Mesenteric fat pad (tissue), 1 donor: ENCODE measurements around the gene FNDC8. TPM values are rescaled to one million over a fixed set of nuclear protein-coding genes. Genes with fewer than 3 reads are reported as not detected.
"Not testable (repeated sequence)": the region's sequence is repeated elsewhere in the genome, so short reads cannot be mapped to it uniquely, and the experiment has no call there.

Source experiments
- DNase-seq: peaks from one replicate; pipeline ENCODE4 v3.0.0-alpha.2; 2020; ENCODE audit warnings: low spot score
- long read RNA-seq: library from polyadenylated mRNA; unstranded; transcript quantifications from one replicate; pipeline ENCODE4 v2.0.0, GENCODE V29; 2020
- total RNA-seq: library from RNA; stranded (reverse); fragmentation: NEBNext Ultra II Directional; extraction: Animal tissue kit (Norgen Biotek cat#: 25700); gene quantifications from one replicate; pipeline ENCODE4 v1.2.1, GENCODE V29; 2021
- donor health status: DM: yes; HTN: yes; CAD: no.

FNDC8 gene
- not detected for total RNA-seq
- long read RNA-seq, result 0 reads

- DNase-seq, result no peak
Observed at GRCh38 chr17:35121315-35121714, at the start of gene FNDC8. Gene FNDC8, plus strand, starts transcription at chr17:35121615. Its CDS starts 79 bp downstream, at chr17:35121694.

GRCh38 chr17:35073183-35073790, 48.1 kb upstream of the FNDC8 start:
- DNase-seq, result no peak

GRCh38 chr17:35073991-35074627, 47.3 kb upstream of the FNDC8 start:
- DNase-seq, result no peak

GRCh38 chr17:35074711-35075707, 46.4 kb upstream of the FNDC8 start:
- no peak for DNase-seq

GRCh38 chr17:35076874-35077273, 44.5 kb upstream of the FNDC8 start:
- no peak for DNase-seq

GRCh38 chr17:35079547-35080423, 41.6 kb upstream of the FNDC8 start:
- no peak for DNase-seq

GRCh38 chr17:35080536-35080935, 40.9 kb upstream of the FNDC8 start:
- DNase-seq, result no peak

GRCh38 chr17:35081638-35082037, 39.8 kb upstream of the FNDC8 start:
- DNase-seq, result no peak

- DNase-seq, result no peak
Observed at GRCh38 chr17:35082073-35082657, 39.2 kb upstream of the FNDC8 start.

GRCh38 chr17:35083071-35083470, 38.3 kb upstream of the FNDC8 start:
- DNase-seq, result no peak

GRCh38 chr17:35084987-35085386, 36.4 kb upstream of the FNDC8 start:
- no peak for DNase-seq

GRCh38 chr17:35086164-35086563, 35.3 kb upstream of the FNDC8 start:
- DNase-seq, result no peak

GRCh38 chr17:35086931-35087573, 34.4 kb upstream of the FNDC8 start:
- DNase-seq, result no peak

- no peak for DNase-seq
Observed at GRCh38 chr17:35087731-35088355, 33.6 kb upstream of the FNDC8 start.

- no peak for DNase-seq
Observed at GRCh38 chr17:35088356-35088880, 33.0 kb upstream of the FNDC8 start.

- DNase-seq, result peak; percentile 96
Observed at GRCh38 chr17:35088881-35089585, 32.4 kb upstream of the FNDC8 start.

- no peak for DNase-seq
Observed at GRCh38 chr17:35089586-35090296, 31.7 kb upstream of the FNDC8 start.

GRCh38 chr17:35090707-35091106, 30.7 kb upstream of the FNDC8 start:
- not testable (repeated sequence) for DNase-seq
